ENCODE results near the gene FRK.

- TF ChIP-seq CTCF (conservative IDR thresholded peaks at IDR 0.05; ENCODE audit: low read length) (no peak), EZH2phosphoT487 (IDR thresholded peaks at IDR 0.05; ENCODE audit: borderline replicate concordance) (no peak)
Observed at GRCh38 chr6:115976321-115976870, 84.3 kb downstream of the FRK start.

All from Loucy (cell line).